Fibroblast of skin of scalp (primary cell): ENCODE measurements around the gene PA2G4. TPM values are rescaled to one million over a fixed set of nuclear protein-coding genes. Genes with fewer than 3 reads are reported as not detected.
"Not testable (repeated sequence)": the region's sequence is repeated elsewhere in the genome, so short reads cannot be mapped to it uniquely, and the experiment has no call there.

Source experiments
- DNase-seq: peaks from one replicate; pipeline ENCODE4 v3.0.0-alpha.2; 2013
- polyA plus RNA-seq, 2 experiments: library from polyadenylated mRNA; unstranded; fragments of 120-200 nt; gene quantifications; one replicate each; pipeline ENCODE4 v1.2.1, GENCODE V29; 2013; ENCODE audit not compliant: insufficient read length in 2 of 2

Gene PA2G4
- polyA plus RNA-seq (2013, experiment 1 of 2; ENCODE audit: insufficient read length): 124 TPM
- polyA plus RNA-seq (2013, experiment 2 of 2; ENCODE audit: insufficient read length): 124 TPM

- DNase-seq: peak; percentile 99
Observed at GRCh38 chr12:56104109-56104814, at the start of gene PA2G4. Gene PA2G4 (plus strand): TSS chr12:56104559. CDS start chr12:56104738, 179 bp downstream.

GRCh38 chr12:56059964-56060363 is 44.4 kb upstream of the PA2G4 start:
- DNase-seq: peak; percentile 72

DNA sequence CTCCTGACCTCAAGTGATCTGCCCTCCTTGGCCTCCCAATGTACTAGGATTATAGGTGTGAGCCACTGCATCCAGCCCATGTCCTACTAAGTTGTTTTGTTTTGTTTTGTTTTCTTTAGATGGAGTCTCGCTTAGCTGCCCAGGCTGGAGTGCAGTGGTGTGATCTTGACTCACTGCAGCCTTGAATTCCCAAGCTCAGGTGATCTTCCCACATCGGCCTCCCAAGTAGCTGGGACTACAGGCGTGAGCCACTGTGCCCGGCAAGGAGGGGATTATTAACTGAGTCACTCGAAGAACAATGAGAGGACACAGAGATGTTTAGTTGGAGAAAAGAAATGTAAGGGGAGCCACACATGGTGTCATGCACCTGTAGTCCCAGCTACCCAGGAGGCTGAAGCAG is 42.4 kb upstream of the PA2G4 start:
- DNase-seq: no peak

- peak; percentile 27 for DNase-seq
Observed at GRCh38 chr12:56062996-56063395, 41.4 kb upstream of the PA2G4 start.

DNA sequence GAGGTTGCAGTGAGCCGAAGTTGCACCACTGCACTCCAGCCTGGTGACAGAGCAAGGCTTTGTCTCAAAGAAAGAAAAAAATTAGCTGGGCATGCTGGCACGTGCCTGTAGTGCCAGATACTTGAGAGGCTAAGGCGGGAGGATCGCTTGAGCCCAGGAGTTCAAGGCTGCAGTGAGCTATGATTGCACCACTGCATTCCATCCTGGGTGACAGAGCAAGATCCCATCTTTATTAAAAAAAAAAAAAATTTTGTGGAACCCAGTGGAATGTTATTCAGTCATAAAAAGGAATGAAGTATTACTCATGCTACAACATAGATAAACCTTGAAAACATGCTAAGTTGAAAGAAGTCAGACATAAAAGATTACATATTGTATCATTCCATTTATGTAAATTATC is 32.7 kb upstream of the PA2G4 start:
- peak; percentile 62 for DNase-seq

GRCh38 chr12:56074396-56074795 is 30.0 kb upstream of the PA2G4 start:
- no peak for DNase-seq

DNA sequence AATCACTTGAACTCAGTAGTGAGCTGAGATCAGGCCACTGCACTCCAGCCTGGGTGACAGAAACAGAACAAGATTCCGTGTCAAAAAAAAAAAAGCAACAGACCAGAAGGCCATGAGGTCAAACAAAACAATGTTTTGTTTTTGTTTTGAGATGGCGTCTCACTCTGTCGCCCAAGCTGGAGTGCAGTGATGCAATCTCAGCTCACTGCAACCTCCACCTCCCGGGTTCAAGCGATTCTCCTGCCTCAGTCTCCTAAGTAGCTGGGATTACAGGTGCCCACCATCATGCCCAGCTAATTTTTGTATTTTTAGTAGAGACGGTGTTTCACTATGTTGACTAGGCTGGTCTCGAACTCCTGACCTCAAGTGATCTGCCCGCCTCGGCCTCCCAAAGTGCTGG is 26.4 kb upstream of the PA2G4 start:
- not testable (repeated sequence) for DNase-seq

DNA sequence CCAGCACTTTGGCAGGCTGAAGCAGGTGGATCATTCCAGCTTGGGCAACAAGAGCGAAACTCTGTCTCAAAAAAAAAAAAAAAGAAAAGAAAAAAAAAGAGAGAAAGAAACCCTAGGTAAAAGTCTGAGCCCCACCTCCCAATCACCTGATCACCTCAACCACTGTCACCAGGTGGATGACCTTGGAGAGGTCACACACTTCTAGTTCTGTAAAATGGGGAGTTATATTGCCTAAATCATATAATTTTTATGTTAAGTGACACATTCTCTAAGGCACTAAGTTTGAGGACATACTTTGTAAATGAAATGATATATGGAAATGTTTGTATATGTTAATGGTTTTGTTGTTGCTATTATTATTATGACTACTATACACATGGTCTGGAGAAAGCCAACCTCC is 25.9 kb upstream of the PA2G4 start:
- no peak for DNase-seq

DNA sequence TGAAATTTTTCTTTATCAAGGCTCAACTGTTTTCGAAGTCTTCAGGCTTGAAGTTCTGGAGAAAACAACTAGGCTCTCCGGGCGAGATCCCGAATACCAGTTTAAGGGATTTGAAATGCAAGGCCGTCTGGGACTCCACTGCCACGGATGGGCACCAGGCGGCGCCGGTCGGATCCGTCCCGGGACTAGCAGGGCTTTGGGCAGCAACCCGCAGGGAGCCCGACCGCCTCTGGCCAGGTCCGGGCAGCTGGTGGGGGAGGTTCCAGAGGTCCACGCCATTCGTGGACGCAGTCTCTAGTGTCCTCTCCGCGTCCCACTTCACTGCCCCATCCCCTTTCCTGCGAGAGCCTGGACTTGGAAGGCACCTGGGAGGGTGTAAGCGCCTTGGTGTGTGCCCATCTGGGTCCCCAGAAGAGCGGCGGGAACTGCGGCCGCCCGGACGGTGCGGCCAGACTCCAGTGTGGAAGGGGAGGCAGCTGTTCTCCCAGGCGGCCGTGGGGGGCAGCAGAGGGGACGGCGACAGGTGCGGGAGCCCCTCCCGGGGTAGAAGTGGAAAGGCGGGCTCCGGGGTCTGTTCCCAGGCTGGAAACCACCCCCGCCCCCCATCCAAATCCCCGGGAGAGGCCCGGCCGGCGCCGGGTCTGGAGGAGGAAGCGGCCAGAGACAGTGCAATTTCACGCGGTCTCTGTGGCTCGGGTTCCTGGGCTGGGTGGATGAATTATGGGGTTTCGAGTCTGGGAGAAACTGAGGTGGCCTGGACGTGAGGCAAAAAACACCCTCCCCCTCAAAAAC is 25.2 kb upstream of the PA2G4 start:
- peak; percentile 73 for DNase-seq

- peak; percentile 81 for DNase-seq
Observed at GRCh38 chr12:56079723-56080555, 24.4 kb upstream of the PA2G4 start, which contains the start of gene ERBB3. Gene ERBB3 (plus strand): TSS chr12:56080165. CDS start chr12:56080301, 136 bp downstream.

DNA sequence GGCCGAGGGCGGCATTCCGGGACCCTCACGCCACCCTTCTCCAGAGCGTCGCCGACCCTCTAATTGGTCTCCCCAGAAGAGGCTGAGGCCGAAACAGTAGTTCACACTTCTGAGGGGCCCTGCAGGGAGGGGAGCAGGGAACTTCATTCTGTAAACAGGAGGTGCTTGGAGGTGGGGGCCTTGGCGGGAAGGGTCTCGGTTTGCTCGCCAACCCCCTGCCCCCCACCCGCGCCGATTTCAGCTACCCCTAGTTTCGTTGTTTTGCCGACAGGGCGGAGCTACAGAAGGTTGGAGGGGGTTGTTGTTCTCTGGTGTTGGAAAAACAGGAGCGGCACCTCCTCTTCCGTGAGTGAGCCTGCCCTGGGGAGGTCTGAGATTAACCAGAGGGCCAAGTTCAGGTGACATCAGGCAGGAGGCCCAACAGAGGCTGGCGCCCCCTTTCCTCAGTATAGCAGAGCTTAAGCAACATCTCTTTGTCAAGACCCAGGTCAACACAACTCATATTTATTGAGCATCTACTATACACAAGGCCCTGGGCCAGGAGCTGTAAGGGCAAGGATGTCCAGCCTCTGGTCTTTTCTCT is 23.7 kb upstream of the PA2G4 start:
- no peak for DNase-seq

- no peak for DNase-seq
Observed at GRCh38 chr12:56081393-56082347, 22.7 kb upstream of the PA2G4 start.

- no peak for DNase-seq
Observed at GRCh38 chr12:56082382-56082781, 22.0 kb upstream of the PA2G4 start.

GRCh38 chr12:56082967-56083366 is 21.4 kb upstream of the PA2G4 start:
- DNase-seq: no peak

- no peak for DNase-seq
Observed at GRCh38 chr12:56084958-56085543, 19.3 kb upstream of the PA2G4 start.

GRCh38 chr12:56086096-56086495 is 18.3 kb upstream of the PA2G4 start:
- no peak for DNase-seq

DNA sequence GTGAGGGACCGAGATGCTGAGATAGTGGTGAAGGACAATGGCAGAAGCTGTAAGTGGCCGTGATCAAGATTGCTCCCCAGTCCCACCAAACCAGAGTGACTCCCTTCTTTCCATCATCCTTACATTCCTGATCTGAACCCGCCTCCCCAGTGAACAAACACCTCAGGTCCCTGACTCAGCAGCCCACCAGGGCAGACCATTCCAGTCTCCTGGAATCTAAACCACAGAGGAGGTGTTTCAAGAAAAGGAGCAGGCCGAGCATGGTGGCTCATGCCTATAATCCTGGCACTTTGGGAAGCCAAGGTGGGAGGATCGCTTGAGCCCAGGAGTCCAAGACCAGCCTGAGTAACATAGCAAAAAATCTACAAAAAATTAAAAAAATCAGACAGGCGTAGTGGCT is 17.8 kb upstream of the PA2G4 start:
- DNase-seq: no peak

- no peak for DNase-seq
Observed at GRCh38 chr12:56087220-56087619, 17.1 kb upstream of the PA2G4 start.

GRCh38 chr12:56097738-56098137 is 6.6 kb upstream of the PA2G4 start:
- no peak for DNase-seq

- DNase-seq: no peak
Observed at GRCh38 chr12:56098592-56098991, 5.8 kb upstream of the PA2G4 start.

DNA sequence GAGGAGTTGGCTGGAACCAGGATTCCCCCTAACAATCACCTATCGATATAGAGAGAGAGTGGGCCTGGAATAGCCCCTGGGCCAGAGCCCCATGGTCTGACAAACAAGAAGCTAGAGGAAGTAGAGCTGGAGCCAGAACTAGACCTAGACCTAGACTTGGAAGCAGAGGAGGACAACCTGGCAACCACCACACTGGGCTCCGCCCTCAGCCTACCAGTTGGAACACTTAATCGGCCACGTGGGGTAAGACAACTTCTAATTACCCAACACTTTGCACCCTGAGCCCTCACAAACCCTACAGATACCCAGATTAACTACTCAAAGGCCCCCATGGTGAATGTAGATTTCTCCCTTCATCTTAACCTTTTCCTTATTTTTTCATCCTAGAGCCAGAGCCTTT is 4.6 kb upstream of the PA2G4 start:
- no peak for DNase-seq
